Stimulated activated CD4-positive, alpha-beta T cell treated with anti-CD3 and anti-CD28 coated beads, TNF-alpha, amount 100 ng/mL, for 4 hours (primary cell): Measurements from ENCODE around the gene AMOTL2.

Source experiments
- DNase-seq, 3 experiments: peaks; one replicate each; pipeline ENCODE4 v3.0.0-alpha.2; 2020; ENCODE audit warnings: low read depth in 3 of 3

Gene AMOTL2

DNA sequence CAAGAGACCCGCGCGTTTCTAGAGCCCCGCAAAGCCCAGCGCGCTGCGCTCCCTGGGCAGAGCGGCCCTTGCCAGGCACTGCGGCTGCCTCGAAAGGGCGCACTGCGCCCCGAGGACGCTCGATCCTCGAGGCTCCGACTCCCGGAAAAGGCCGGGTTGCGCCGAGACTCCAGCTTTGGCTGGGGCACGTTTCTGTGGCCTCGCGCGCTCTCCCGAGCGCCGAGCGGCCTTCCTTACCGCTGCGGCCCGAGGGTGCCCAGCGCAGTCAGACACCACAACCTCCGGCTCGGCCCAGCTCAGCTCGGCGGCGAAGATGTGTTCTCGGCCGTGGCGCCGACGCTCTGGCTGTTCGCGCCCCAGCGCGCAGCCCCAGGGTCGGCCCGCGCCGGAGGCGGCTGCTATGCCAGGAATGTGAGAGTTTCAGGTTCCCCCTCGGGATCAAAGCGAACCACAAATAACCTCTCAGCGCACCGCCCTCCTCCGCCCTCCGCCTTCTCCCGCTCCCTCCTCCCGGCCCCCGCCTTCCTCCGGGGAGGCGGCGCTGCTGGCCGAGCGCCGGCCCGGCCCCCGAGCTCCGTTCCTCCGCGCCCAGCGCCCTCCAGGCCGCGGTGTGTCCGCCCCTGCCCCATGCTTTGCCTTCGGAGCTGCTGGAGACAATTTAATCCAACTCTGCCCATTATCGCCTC is at the start of gene AMOTL2:
Gene AMOTL2, minus strand, starts transcription at position 343 of the 686 bp plus-strand sequence. CDS start 3,014 bp downstream, outside the sequence.
- no peak for DNase-seq

GRCh38 chr3:134423153-134423552 is 48.9 kb upstream of the AMOTL2 start:
- DNase-seq: no peak

DNA sequence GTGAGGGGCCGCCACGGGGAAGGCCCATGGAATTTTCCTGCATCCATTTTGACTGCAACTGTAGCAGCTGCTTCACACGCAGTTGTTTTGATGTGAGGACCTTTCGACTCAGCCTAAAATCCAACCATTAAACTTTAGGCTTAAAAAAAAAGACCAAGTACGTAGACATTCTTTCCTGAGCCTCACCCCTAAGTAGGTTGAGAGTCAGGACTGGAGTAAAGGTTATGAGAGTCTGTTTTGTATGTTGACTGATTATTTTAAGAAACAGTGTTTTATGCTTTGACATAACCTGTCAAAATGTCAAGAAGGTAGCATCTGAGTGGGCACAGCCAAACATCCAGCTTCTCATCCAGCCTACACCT is 45.7 kb upstream of the AMOTL2 start:
- DNase-seq: no peak

DNA sequence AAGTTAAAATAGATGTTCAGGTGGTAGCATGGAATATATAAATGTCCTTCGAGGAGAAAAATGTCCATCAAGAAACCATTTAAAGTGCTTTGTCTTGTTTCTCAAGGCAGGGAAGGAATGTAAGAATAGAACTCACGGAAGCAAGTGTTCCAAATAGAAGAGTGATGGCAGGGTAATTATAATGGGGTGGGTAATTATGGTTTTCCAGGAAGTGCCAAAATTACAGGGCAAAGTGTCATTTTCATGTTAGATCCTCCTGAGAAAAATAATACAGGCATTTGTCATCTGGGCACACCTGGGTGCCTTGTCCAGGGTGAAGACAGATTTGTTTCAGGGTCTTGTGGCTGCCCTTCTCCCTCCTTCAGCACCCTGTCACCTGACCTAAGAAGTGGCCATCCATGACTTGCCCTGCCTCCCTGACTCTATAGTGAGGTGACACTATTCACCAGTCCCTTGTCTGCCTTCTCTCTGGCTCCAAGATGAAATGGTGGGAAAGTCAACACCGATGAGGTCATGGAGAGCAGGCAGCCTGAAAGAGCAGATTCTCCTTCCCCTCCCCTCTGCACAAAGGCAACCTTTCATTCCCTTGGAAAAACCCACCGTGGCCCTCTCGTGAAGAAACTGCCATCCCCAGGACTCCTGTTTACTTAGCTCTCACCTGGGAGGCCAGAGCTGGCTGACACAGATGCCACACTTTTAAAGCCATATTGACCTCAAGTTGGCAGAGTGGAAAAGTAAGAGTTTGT is 45.1 kb upstream of the AMOTL2 start:
- DNase-seq: no peak

DNA sequence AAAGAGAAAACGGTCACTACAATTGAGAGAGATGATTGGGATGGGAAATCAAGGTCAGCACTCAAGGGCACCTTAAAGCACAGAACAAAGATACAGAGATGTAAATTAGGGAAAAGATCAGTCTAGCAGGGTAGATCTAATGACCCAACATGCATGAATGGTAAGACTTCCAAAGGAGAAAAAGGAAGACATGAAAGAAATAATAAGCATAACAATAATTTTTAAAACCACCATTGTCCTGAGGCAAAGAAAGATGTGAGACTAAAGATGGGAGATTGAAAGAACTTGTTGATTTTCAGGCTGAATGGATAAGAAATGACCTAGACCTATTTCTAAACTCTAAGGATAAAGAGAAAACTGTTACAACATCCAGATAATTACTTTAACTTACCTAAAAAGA is 34.8 kb upstream of the AMOTL2 start:
- DNase-seq: no peak

- no peak for DNase-seq
Observed at GRCh38 chr3:134407239-134407625, 33.0 kb upstream of the AMOTL2 start.

- no peak for DNase-seq
Observed at GRCh38 chr3:134406331-134407238, 32.3 kb upstream of the AMOTL2 start.

- DNase-seq: no peak
Observed at GRCh38 chr3:134404366-134404885, 30.2 kb upstream of the AMOTL2 start.

DNA sequence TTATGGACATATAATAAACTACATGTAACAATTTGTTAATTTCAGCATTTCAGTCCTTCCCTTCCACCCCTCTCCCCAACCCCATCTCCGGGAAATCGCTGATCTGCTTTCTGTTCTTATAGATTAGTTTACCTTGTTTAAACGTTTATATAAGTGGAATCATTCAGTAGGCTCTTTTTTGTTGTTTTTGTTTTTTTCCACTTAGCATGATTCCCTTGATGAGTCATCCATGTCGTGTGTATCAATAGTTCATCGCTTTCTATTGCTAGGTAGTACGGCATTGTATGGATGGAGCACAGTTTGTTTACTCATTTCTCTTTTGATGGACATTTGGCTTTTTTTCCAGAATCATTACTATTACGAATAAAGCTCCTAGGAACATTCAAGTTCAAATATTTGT is 23.5 kb upstream of the AMOTL2 start:
- no peak for DNase-seq

GRCh38 chr3:134395103-134395502 is 20.9 kb upstream of the AMOTL2 start:
- no peak for DNase-seq

GRCh38 chr3:134394380-134394779 is 20.1 kb upstream of the AMOTL2 start:
- DNase-seq: no peak

DNA sequence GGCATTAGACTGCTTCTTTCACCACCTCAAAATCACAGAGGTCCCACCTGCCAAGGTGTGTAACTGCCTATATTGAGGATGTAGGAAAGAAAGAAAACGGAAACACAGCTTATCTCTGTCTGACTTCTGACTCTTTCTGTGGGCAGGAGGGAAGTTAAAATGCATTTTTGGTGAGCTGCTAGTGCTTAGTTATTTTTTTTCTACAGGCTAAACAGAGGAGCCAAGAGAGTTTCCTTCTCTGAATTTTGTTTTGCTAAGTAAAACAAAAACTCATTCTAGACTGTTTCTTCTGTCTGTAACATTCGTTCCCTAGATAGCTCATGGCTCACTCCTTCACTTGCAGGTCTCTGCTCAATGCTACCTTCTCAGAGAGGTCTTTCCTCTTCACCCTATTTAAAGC is 18.8 kb upstream of the AMOTL2 start:
- no peak for DNase-seq

- DNase-seq: no peak
Observed at GRCh38 chr3:134392336-134392983, 18.2 kb upstream of the AMOTL2 start.

GRCh38 chr3:134389865-134390264 is 15.6 kb upstream of the AMOTL2 start:
- DNase-seq: no peak

GRCh38 chr3:134388788-134389485 is 14.7 kb upstream of the AMOTL2 start:
- DNase-seq: no peak

GRCh38 chr3:134388292-134388691 is 14.0 kb upstream of the AMOTL2 start:
- DNase-seq: no peak

GRCh38 chr3:134387293-134387692 is 13.0 kb upstream of the AMOTL2 start:
- no peak for DNase-seq

GRCh38 chr3:134384963-134385362 is 10.7 kb upstream of the AMOTL2 start:
- no peak for DNase-seq

DNA sequence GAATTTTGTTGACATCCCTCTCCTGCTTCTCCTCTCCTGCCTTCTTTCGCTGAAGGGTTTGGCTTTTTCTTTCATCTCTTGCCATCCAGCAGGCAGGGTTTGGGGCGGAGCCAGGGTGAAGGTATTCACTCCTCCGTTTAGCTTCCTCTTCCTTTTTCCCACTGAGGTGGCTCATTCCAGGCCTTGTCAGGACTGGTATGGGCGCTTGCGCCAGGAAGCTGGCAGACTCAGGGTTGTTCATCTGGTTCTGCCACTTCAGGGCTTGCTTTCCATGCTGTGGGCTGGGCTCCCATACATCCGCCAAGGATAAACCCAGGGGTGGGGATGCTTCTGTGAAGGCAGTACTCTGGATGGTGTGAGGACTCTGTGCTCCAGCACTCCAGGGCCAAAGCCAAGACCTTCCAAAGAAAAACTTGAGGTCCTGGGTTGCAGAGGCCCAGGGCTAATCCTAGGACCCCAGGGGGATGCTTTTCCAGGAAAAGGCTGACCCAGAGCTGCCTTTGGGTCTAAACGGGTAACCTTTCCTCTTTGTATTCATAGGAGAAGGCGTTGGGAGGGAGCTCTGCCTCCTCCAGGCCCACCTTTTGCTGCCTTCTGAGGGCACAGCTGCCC is 7.7 kb upstream of the AMOTL2 start:
- no peak for DNase-seq

DNA sequence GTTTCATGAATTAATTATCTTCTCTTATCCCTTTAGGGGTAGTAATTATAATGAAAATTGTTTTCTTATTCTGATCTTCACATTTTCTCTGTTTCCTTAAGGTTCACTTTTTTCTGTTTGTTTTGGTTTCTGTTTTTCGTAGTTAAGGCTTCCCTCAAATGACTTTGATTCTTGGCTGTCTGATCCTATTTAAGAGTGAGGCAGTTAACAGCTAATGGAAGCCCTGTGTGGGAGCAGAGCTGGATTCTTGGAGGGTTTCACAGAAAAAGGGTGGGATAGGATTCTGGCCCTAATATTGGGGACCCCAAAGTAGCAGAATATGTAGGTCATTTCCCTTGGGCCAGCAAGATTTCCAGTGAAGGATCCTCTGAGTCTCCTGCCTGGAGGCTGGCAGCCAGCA is 6.8 kb upstream of the AMOTL2 start:
- DNase-seq: no peak

- DNase-seq: no peak
Observed at GRCh38 chr3:134380249-134380648, 6.0 kb upstream of the AMOTL2 start.
